ENCODE measurements around the gene SLBP. TPM values are rescaled to one million over a fixed set of nuclear protein-coding genes. Genes with fewer than 3 reads are reported as not detected.
A peak's percentile ranks its signal among the peaks of the same experiment; 100 is the strongest.

The SLBP gene
- total and polyA plus RNA-seq, 10 of the 15 experiments (the other 5 are each of a cell fraction or from before 2014, with no cell fraction given), result 94.4 to 278 (median 158) TPM

DNA sequence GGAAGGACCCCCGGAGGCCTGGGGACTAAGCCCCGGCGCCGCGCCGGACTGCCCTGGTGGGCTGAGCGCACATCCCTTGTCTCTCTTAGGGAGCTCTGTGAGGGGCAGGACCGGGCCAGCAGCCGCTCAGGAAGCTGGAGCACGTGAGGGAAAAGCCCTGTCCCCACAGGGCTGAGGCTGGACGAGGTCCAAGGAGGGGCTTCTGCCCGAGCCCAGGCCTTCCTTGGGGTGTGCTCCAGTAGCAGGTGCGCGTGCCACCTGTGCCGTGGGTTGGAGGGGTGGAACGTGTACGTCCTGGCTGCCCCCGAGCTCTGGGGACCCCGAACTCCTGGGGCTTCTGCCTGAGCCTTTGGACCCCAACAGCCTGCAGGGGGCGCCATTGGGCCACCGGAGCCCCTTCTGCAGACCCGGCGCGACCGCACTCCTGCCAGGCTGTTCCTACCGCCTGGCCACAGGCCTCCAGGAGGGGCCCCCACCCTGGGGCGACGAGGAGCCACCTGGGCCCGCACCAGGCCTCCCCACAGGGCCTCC, 36.4 kb upstream of the SLBP start (continued):
- TF ChIP-seq, protein P1, sequence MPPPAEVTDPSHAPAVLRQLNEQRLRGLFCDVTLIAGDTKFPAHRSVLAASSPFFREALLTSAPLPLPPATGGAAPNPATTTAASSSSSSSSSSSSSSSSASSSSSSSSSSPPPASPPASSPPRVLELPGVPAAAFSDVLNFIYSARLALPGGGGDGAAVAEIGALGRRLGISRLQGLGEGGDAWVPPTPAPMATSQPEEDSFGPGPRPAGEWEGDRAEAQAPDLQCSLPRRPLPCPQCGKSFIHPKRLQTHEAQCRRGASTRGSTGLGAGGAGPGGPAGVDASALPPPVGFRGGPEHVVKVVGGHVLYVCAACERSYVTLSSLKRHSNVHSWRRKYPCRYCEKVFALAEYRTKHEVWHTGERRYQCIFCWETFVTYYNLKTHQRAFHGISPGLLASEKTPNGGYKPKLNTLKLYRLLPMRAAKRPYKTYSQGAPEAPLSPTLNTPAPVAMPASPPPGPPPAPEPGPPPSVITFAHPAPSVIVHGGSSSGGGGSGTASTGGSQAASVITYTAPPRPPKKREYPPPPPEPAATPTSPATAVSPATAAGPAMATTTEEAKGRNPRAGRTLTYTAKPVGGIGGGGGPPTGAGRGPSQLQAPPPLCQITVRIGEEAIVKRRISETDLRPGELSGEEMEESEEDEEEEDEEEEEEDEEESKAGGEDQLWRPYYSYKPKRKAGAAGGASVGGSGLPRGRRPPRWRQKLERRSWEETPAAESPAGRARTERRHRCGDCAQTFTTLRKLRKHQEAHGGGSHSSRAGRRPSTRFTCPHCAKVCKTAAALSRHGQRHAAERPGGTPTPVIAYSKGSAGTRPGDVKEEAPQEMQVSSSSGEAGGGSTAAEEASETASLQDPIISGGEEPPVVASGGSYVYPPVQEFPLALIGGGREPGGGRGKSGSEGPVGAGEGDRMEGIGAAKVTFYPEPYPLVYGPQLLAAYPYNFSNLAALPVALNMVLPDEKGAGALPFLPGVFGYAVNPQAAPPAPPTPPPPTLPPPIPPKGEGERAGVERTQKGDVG (CRISPR knock-in tag; IDR thresholded peaks at IDR 0.05), result no peak
- TF ChIP-seq SP1 (IDR thresholded peaks at IDR 0.05; ENCODE audit: low read depth, low read length) (no peak), SMC3 (IDR thresholded peaks at IDR 0.05; ENCODE audit: borderline replicate concordance, low read length) (peak; percentile 69), TAF1 (IDR thresholded peaks at IDR 0.05; ENCODE audit: borderline replicate concordance, low read depth, low read length) (no peak), RBBP5 (conservative IDR thresholded peaks at IDR 0.05) (no peak), SIN3A (IDR thresholded peaks at IDR 0.05; ENCODE audit: low read depth, low read length) (no peak), CEBPB (IDR thresholded peaks at IDR 0.05; ENCODE audit: borderline replicate concordance in 1 of 2, low read depth in 2 of 2, low read length in 2 of 2) (no peak), IRF4 (IDR thresholded peaks at IDR 0.05; ENCODE audit: low read depth, low read length) (no peak), SMARCA5 (IDR thresholded peaks at IDR 0.05) (no peak), CHD4 (IDR thresholded peaks at IDR 0.05) (no peak), GABPA (IDR thresholded peaks at IDR 0.05; ENCODE audit: low read depth) (no peak), RUNX3 (IDR thresholded peaks at IDR 0.05; ENCODE audit: low read length) (peak; percentile 67), RAD21 (IDR thresholded peaks at IDR 0.05; ENCODE audit: insufficient read depth, low read depth, low read length) (peak; percentile 80), SREBF2 (IDR thresholded peaks at IDR 0.05; ENCODE audit: low read length) (no peak), KDM1A (IDR thresholded peaks at IDR 0.05; ENCODE audit: borderline replicate concordance) (no peak), TBL1XR1 (IDR thresholded peaks at IDR 0.05; ENCODE audit: low read depth, low read length) (no peak)
- TF ChIP-seq, protein P2, sequence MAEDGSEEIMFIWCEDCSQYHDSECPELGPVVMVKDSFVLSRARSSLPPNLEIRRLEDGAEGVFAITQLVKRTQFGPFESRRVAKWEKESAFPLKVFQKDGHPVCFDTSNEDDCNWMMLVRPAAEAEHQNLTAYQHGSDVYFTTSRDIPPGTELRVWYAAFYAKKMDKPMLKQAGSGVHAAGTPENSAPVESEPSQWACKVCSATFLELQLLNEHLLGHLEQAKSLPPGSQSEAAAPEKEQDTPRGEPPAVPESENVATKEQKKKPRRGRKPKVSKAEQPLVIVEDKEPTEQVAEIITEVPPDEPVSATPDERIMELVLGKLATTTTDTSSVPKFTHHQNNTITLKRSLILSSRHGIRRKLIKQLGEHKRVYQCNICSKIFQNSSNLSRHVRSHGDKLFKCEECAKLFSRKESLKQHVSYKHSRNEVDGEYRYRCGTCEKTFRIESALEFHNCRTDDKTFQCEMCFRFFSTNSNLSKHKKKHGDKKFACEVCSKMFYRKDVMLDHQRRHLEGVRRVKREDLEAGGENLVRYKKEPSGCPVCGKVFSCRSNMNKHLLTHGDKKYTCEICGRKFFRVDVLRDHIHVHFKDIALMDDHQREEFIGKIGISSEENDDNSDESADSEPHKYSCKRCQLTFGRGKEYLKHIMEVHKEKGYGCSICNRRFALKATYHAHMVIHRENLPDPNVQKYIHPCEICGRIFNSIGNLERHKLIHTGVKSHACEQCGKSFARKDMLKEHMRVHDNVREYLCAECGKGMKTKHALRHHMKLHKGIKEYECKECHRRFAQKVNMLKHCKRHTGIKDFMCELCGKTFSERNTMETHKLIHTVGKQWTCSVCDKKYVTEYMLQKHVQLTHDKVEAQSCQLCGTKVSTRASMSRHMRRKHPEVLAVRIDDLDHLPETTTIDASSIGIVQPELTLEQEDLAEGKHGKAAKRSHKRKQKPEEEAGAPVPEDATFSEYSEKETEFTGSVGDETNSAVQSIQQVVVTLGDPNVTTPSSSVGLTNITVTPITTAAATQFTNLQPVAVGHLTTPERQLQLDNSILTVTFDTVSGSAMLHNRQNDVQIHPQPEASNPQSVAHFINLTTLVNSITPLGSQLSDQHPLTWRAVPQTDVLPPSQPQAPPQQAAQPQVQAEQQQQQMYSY (CRISPR knock-in tag; IDR thresholded peaks at IDR 0.05), result no peak
- TF ChIP-seq, protein P3, sequence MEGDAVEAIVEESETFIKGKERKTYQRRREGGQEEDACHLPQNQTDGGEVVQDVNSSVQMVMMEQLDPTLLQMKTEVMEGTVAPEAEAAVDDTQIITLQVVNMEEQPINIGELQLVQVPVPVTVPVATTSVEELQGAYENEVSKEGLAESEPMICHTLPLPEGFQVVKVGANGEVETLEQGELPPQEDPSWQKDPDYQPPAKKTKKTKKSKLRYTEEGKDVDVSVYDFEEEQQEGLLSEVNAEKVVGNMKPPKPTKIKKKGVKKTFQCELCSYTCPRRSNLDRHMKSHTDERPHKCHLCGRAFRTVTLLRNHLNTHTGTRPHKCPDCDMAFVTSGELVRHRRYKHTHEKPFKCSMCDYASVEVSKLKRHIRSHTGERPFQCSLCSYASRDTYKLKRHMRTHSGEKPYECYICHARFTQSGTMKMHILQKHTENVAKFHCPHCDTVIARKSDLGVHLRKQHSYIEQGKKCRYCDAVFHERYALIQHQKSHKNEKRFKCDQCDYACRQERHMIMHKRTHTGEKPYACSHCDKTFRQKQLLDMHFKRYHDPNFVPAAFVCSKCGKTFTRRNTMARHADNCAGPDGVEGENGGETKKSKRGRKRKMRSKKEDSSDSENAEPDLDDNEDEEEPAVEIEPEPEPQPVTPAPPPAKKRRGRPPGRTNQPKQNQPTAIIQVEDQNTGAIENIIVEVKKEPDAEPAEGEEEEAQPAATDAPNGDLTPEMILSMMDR (IDR thresholded peaks at IDR 0.05 in 2 of 3, conservative IDR thresholded peaks at IDR 0.05 in 1 of 3; ENCODE audit: control insufficient read depth in 2 of 3, extremely low read depth in 1 of 3, insufficient read depth in 1 of 3, low read depth in 3 of 3, low read length in 3 of 3), result peak; percentile 64 to 82 (median 69); a peak in 5 of 6 replicates
- TF ChIP-seq, protein P4, sequence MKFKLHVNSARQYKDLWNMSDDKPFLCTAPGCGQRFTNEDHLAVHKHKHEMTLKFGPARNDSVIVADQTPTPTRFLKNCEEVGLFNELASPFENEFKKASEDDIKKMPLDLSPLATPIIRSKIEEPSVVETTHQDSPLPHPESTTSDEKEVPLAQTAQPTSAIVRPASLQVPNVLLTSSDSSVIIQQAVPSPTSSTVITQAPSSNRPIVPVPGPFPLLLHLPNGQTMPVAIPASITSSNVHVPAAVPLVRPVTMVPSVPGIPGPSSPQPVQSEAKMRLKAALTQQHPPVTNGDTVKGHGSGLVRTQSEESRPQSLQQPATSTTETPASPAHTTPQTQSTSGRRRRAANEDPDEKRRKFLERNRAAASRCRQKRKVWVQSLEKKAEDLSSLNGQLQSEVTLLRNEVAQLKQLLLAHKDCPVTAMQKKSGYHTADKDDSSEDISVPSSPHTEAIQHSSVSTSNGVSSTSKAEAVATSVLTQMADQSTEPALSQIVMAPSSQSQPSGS (IDR thresholded peaks at IDR 0.05; ENCODE audit: low read length), result no peak

Data from GM12878 (cell line).